Effector memory CD8-positive, alpha-beta T cell (primary cell): ENCODE measurements around the gene TULP1.

Source experiments
- ATAC-seq: fragments of 150-1000 bp; cut with Tn5 transposase; replicated peaks from 2 replicates; pipeline ENCODE4 v1.10.0; 2021; ENCODE audit warnings: mild to moderate bottlenecking, moderate library complexity
- DNase-seq, 3 experiments: peaks; one replicate each; pipeline ENCODE4 v3.0.0; 2021
- H3K27ac Mint-ChIP-seq, 2 donors: one replicate each; pipeline ENCODE4 v1.8.0; 2022; ENCODE audit warnings: mild to moderate bottlenecking in 2 of 2, mixed read lengths in 2 of 2, moderate library complexity in 2 of 2
- H3K27me3 Mint-ChIP-seq, 2 donors: one replicate each; pipeline ENCODE4 v1.8.0; 2022; ENCODE audit warnings: mixed read lengths in 2 of 2
- H3K36me3 Mint-ChIP-seq: one replicate; pipeline ENCODE4 v1.8.0; 2022; ENCODE audit warnings: mild to moderate bottlenecking, moderate library complexity, mixed read lengths; ENCODE audit not compliant: insufficient read depth
- H3K4me1 Mint-ChIP-seq, 2 donors: one replicate each; pipeline ENCODE4 v1.8.0; 2022; ENCODE audit warnings: low read depth in 2 of 2, mixed read lengths in 2 of 2
- H3K4me3 Mint-ChIP-seq, 2 donors: one replicate each; pipeline ENCODE4 v1.8.0; 2022; ENCODE audit warnings: mild to moderate bottlenecking in 2 of 2, mixed read lengths in 2 of 2, moderate library complexity in 2 of 2
- H3K9me3 Mint-ChIP-seq, 2 donors: one replicate each; pipeline ENCODE4 v1.8.0; 2022; ENCODE audit warnings: mixed read lengths in 2 of 2

The TULP1 gene

DNA sequence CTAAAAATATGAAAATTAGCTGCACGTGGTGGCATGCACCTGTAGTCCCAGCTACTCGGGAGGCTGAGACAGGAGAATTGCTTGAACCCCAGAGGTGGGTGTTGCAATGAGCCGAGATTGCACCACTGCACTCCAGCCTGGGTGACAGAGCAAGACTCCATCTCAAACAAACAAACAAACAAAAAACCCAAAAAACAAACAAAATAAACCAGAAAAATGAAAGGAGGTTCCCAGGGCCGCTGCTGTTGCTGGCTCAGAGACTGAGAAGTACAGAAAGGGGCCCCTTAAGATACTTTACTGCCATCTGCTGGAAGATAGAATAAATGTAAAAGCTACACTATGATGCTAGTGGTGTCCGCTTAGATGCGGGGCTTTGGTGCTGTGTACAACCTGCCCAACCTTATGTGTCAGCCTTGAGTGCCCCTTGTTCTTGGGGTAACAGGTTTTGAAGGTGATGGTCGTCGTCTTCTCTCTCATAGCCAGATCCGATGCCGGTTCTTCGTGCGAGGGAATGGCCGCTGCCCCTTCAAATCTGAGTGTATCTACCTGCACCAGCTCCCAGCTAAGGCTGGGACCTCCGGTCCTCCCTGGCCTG is 63.3 kb downstream of the TULP1 start:
- Mint-ChIP-seq H3K4me3 (no peak overlapping the region), H3K9me3 (no peaks in the 10 kb centered on the region), H3K4me1 (peaks cover 26 to 30% of the 10 kb centered on the region in 2 donors), H3K36me3 (no peaks in the 10 kb centered on the region), H3K27ac (no peak overlapping the region), H3K27me3 (no peaks in the 10 kb centered on the region)
- DNase-seq (peak; percentile 28 to 30 (median 29)), ATAC-seq (peak; percentile 61)

DNA sequence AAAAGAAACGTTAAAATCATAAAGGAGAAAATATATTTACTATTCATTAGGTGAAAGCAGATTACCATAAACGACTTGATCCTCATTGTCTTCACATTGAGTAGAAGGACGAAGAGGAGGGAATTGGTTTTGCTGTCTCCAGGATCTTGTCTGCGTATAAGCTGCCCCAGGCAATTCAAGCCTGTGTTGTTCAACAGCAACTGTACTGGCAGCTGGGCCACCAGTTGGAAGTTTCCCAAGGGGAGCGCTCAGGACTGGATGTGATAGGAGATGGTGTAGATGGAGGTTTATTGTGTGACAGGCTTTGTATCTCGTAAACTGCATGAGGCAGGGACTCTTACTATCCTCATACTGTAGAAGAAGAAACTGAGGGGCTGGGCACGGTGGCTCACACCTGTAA is 64.5 kb downstream of the TULP1 start:
- ATAC-seq = no peak
- H3K36me3 Mint-ChIP-seq = no peaks in the 10 kb centered on the region
- H3K27me3 Mint-ChIP-seq = no peaks in the 10 kb centered on the region
- H3K9me3 Mint-ChIP-seq = no peaks in the 10 kb centered on the region
- no peak for DNase-seq
- no peak overlapping the region for H3K27ac Mint-ChIP-seq
- no peak overlapping the region for H3K4me3 Mint-ChIP-seq
- peaks cover 16 to 25% of the 10 kb centered on the region in 2 donors for H3K4me1 Mint-ChIP-seq
